T-helper 9 cell (primary cell): ENCODE data around the gene MAP3K4.

Experiments used
- DNase-seq: peaks from one replicate; pipeline ENCODE4 v3.0.0-alpha.2; 2020

MAP3K4 gene

GRCh38 chr6:161130541-161130940 lies 139.0 kb downstream of the MAP3K4 start:
- DNase-seq, result no peak

- DNase-seq, result no peak
Observed at GRCh38 chr6:161130967-161131766, 139.6 kb downstream of the MAP3K4 start.

- no peak for DNase-seq
Observed at GRCh38 chr6:161132384-161132783, 140.8 kb downstream of the MAP3K4 start.

- DNase-seq, result no peak
Observed at GRCh38 chr6:161133963-161134362, 142.4 kb downstream of the MAP3K4 start.

- DNase-seq, result no peak
Observed at GRCh38 chr6:161134550-161135298, 143.2 kb downstream of the MAP3K4 start.

- no peak for DNase-seq
Observed at GRCh38 chr6:161135695-161136591, 144.4 kb downstream of the MAP3K4 start.

GRCh38 chr6:161136655-161137054 lies 145.1 kb downstream of the MAP3K4 start:
- DNase-seq, result no peak

- no peak for DNase-seq
Observed at GRCh38 chr6:161137320-161137719, 145.8 kb downstream of the MAP3K4 start.

- DNase-seq, result no peak
Observed at GRCh38 chr6:161137839-161138542, 146.4 kb downstream of the MAP3K4 start.

GRCh38 chr6:161138543-161139303 lies 147.2 kb downstream of the MAP3K4 start:
- DNase-seq, result no peak

GRCh38 chr6:161139304-161139765 lies 147.8 kb downstream of the MAP3K4 start:
- no peak for DNase-seq

- DNase-seq, result no peak
Observed at GRCh38 chr6:161139766-161140553, 148.4 kb downstream of the MAP3K4 start.

- no peak for DNase-seq
Observed at GRCh38 chr6:161140554-161140875, 148.9 kb downstream of the MAP3K4 start.

GRCh38 chr6:161141173-161141572 lies 149.6 kb downstream of the MAP3K4 start:
- DNase-seq, result no peak

- no peak for DNase-seq
Observed at GRCh38 chr6:161142957-161143296, 151.4 kb downstream of the MAP3K4 start.

- DNase-seq, result no peak
Observed at GRCh38 chr6:161143663-161144430, 152.3 kb downstream of the MAP3K4 start.

GRCh38 chr6:161150136-161150535 lies 158.6 kb downstream of the MAP3K4 start:
- DNase-seq, result no peak

GRCh38 chr6:161150566-161150965 lies 159.0 kb downstream of the MAP3K4 start:
- DNase-seq, result no peak

- no peak for DNase-seq
Observed at GRCh38 chr6:161151059-161151645, 159.6 kb downstream of the MAP3K4 start.
